H1 (cell line): Measurements from ENCODE around the gene NPHP4. TPM values are rescaled to one million over a fixed set of nuclear protein-coding genes. Genes with fewer than 3 reads are reported as not detected.

Experiments
- CTCF ChIA-PET: fragments of 300-600 bp; sonication (Branson Sonifier 250); formaldehyde crosslinking; loops from one replicate; lab custom pipeline; 2021; ENCODE audit not compliant: partially characterized antibody; lab: Charles Lee
- POLR2A ChIA-PET: fragments of 300-600 bp; sonication (Branson Sonifier 250); formaldehyde crosslinking; loops from one replicate; lab custom pipeline; 2021; ENCODE audit warnings: inconsistent platforms; ENCODE audit not compliant: partially characterized antibody; lab: Charles Lee
- DNase-seq, 2 experiments: peaks; one replicate each; pipeline versions ENCODE4 v3.0.0 to v3.0.0-alpha.2; 2010 to 2022; ENCODE audit warnings: low spot score in 2 of 2, low read depth in 1 of 2, mixed read lengths in 1 of 2
- FAIRE-seq: peaks from 2 replicates; lab custom pipeline; 2011; peaks lifted over from hg19 to GRCh38; lab: Jason Lieb, UNC
- H2AFZ ChIP-seq: 2 replicates; pipeline ENCODE4 v1.8.1; 2012; ENCODE audit warnings: low read length, inconsistent platforms
- H2AK5ac ChIP-seq: 2 replicates; pipeline ENCODE4 v1.6.1; 2013; ENCODE audit warnings: low read depth, low read length
- H2BK120ac ChIP-seq: replicated peaks from 2 replicates; pipeline ENCODE3; 2013; ENCODE audit warnings: low read depth, low read length, inconsistent platforms
- H2BK12ac ChIP-seq: 2 replicates; pipeline ENCODE4 v1.6.1; 2013; ENCODE audit warnings: low read depth, low read length
- H2BK15ac ChIP-seq: 2 replicates; pipeline ENCODE4 v1.6.1; 2013; ENCODE audit warnings: low read length
- H2BK20ac ChIP-seq: 2 replicates; pipeline ENCODE4 v1.6.1; 2013; ENCODE audit warnings: low read length
- H2BK5ac ChIP-seq: 2 replicates; pipeline ENCODE4 v1.6.1; 2013; ENCODE audit warnings: low read depth, low read length
- H3K14ac ChIP-seq: 2 replicates; pipeline ENCODE4 v1.6.1; 2013; ENCODE audit warnings: inconsistent platforms; ENCODE audit not compliant: insufficient read length
- H3K18ac ChIP-seq: 2 replicates; pipeline ENCODE4 v1.6.1; 2013; ENCODE audit warnings: low read length; ENCODE audit errors: extremely low read depth
- H3K23ac ChIP-seq: 2 replicates; pipeline ENCODE4 v1.6.1; 2013; ENCODE audit warnings: inconsistent platforms; ENCODE audit not compliant: insufficient read length
- H3K23me2 ChIP-seq: 2 replicates; pipeline ENCODE4 v1.6.1; 2013; ENCODE audit warnings: low read depth, low read length
- H3K27ac ChIP-seq: 2 replicates; pipeline ENCODE4 v1.6.1; 2011; ENCODE audit warnings: low read depth, low read length, inconsistent platforms
- H3K27me3 ChIP-seq, 4 experiments: replicated peaks in 1 of 4; 1 replicate in 1 of 4; 2 replicates in 3 of 4; pipeline versions ENCODE4 v1.6.1 to v1.8.1; 2011 to 2013; ENCODE audit warnings: low read length in 3 of 4, mild to moderate bottlenecking in 3 of 4, inconsistent platforms in 2 of 4, mixed read lengths in 2 of 4, moderate library complexity in 1 of 4; ENCODE audit not compliant: control insufficient read depth in 3 of 4, insufficient read depth in 3 of 4; ENCODE audit errors: extremely low read depth in 1 of 4
- H3K36me3 ChIP-seq, 4 experiments: 2 replicates each; pipeline versions ENCODE4 v1.6.1 to v1.8.1; 2011 to 2013; ENCODE audit warnings: mild to moderate bottlenecking in 4 of 4, low read length in 3 of 4, moderate library complexity in 2 of 4, control low read depth in 1 of 4, inconsistent platforms in 1 of 4; ENCODE audit not compliant: insufficient read depth in 4 of 4, control insufficient read depth in 2 of 4
- H3K4ac ChIP-seq: replicated peaks from 2 replicates; pipeline ENCODE3; 2013; ENCODE audit warnings: low read length, low read depth, mixed read lengths, inconsistent platforms; ENCODE audit not compliant: insufficient read length
- H3K4me1 ChIP-seq, 4 experiments: replicated peaks in 1 of 4; 1 replicate in 1 of 4; 2 replicates in 3 of 4; pipeline versions ENCODE4 v1.6.1 to v1.8.1; 2011 to 2013; ENCODE audit warnings: low read length in 3 of 4, inconsistent platforms in 2 of 4, mixed read lengths in 1 of 4; ENCODE audit not compliant: insufficient read depth in 4 of 4, control insufficient read depth in 3 of 4
- H3K4me2 ChIP-seq, 2 experiments: 2 replicates each; pipeline versions ENCODE4 v1.6.1 to v1.8.1; 2011 to 2013; ENCODE audit warnings: low read depth in 2 of 2, low read length in 2 of 2, control low read depth in 1 of 2, inconsistent platforms in 1 of 2, mild to moderate bottlenecking in 1 of 2; ENCODE audit not compliant: insufficient read depth in 1 of 2
- H3K4me3 ChIP-seq, 4 experiments: fragments of 200-600, 300-600 bp in 1 of 4; sonication (generic), shearing (Covaris generic), sonication (Bioruptor Twin) in 1 of 4; 2 replicates each; pipeline versions ENCODE4 v1.5.1 to v1.8.1; 2011 to 2016; ENCODE audit warnings: low read length in 4 of 4, low read depth in 3 of 4, control low read depth in 2 of 4, inconsistent platforms in 2 of 4, mild to moderate bottlenecking in 2 of 4, mixed read lengths in 1 of 4, moderate library complexity in 1 of 4; ENCODE audit not compliant: insufficient read depth in 2 of 4; ENCODE audit errors: extremely low read depth in 1 of 4
- H3K56ac ChIP-seq: replicated peaks from 2 replicates; pipeline ENCODE3; 2013; ENCODE audit warnings: low read depth, mild to moderate bottlenecking, mixed read lengths, low read length, inconsistent platforms; ENCODE audit not compliant: insufficient read length
- H3K79me1 ChIP-seq: 2 replicates; pipeline ENCODE4 v1.6.1; 2013; ENCODE audit warnings: low read depth, low read length, control low read depth
- H3K79me2 ChIP-seq, 2 experiments: 2 replicates each; pipeline versions ENCODE4 v1.6.1 to v1.8.1; 2012 to 2013; ENCODE audit warnings: low read length in 2 of 2, mild to moderate bottlenecking in 2 of 2, inconsistent platforms in 1 of 2; ENCODE audit not compliant: insufficient read depth in 2 of 2, control insufficient read depth in 1 of 2
- H3K9ac ChIP-seq, 4 experiments: replicated peaks in 1 of 4; 1 replicate in 1 of 4; 2 replicates in 3 of 4; pipeline versions ENCODE4 v1.6.1 to v1.8.1; 2011 to 2013; ENCODE audit warnings: low read depth in 3 of 4, low read length in 3 of 4, control low read depth in 2 of 4, mild to moderate bottlenecking in 2 of 4, moderate library complexity in 2 of 4, inconsistent platforms in 1 of 4; ENCODE audit errors: extremely low read depth in 1 of 4
- H3K9me3 ChIP-seq, 2 experiments: 2 replicates each; pipeline versions ENCODE4 v1.6.1 to v1.8.1; 2012 to 2013; ENCODE audit warnings: mild to moderate bottlenecking in 2 of 2, moderate library complexity in 2 of 2, control low read depth in 1 of 2, inconsistent platforms in 1 of 2, low read depth in 1 of 2, low read length in 1 of 2, mixed read lengths in 1 of 2; ENCODE audit not compliant: insufficient read depth in 2 of 2
- H4K20me1 ChIP-seq, 2 experiments: replicated peaks in 1 of 2; 2 replicates each; pipeline versions ENCODE3 to v1.8.1; 2011 to 2013; ENCODE audit warnings: inconsistent platforms in 2 of 2, low read length in 2 of 2, mild to moderate bottlenecking in 1 of 2; ENCODE audit not compliant: insufficient read depth in 2 of 2, control insufficient read depth in 1 of 2
- H4K5ac ChIP-seq: 2 replicates; pipeline ENCODE4 v1.6.1; 2013; ENCODE audit warnings: low read length, low read depth, mixed read lengths, inconsistent platforms; ENCODE audit not compliant: insufficient read length
- H4K8ac ChIP-seq: 2 replicates; pipeline ENCODE4 v1.8.0; 2013; ENCODE audit warnings: mild to moderate bottlenecking, moderate library complexity, low read length, inconsistent platforms; ENCODE audit not compliant: insufficient read depth; ENCODE audit errors: extremely low read depth
- H4K91ac ChIP-seq: replicated peaks from 2 replicates; pipeline ENCODE3; 2013; ENCODE audit warnings: low read length, mixed read lengths, inconsistent platforms; ENCODE audit not compliant: insufficient read length
- JUN ChIP-seq: IDR thresholded peaks from 2 replicates; pipeline ENCODE4 v1.6.1; 2011; ENCODE audit warnings: low read depth, mild to moderate bottlenecking, improper control_type of control experiment, low read length
- POU5F1 ChIP-seq: IDR thresholded peaks from 2 replicates; pipeline ENCODE4 v1.6.1; 2011; ENCODE audit warnings: low read depth, mild to moderate bottlenecking, low read length, moderate library complexity
- RXRA ChIP-seq: IDR thresholded peaks from 2 replicates; pipeline ENCODE4 v1.6.1; 2011; ENCODE audit warnings: low read depth, mild to moderate bottlenecking, low read length, moderate library complexity; ENCODE audit not compliant: insufficient read depth
- SIRT6 ChIP-seq: IDR thresholded peaks from one replicate; pipeline ENCODE4 v1.7.1; 2012; ENCODE audit warnings: low read length, inconsistent platforms
- WGBS, 2 experiments: shearing (Covaris generic) in 1 of 2; methylation state at CpG; one replicate each; pipeline versions ENCODE4 v1.1.6 to v1.1.7; 2013 to 2015; ENCODE audit warnings: low lambda C conversion rate in 2 of 2, mixed read lengths in 2 of 2, inconsistent platforms in 1 of 2, low coverage in 1 of 2, missing lambda C conversion rate in 1 of 2; ENCODE audit not compliant: insufficient replicate concordance in 2 of 2, insufficient coverage in 1 of 2, insufficient read length in 1 of 2; ENCODE audit errors: extremely low coverage in 1 of 2, missing lambda C conversion rate in 1 of 2; 5-methylcytosine and 5-hydroxymethylcytosine counted together
- polyA plus RNA-seq, 7 experiments: library from polyadenylated mRNA; depleted of rRNA in 3 of 7; stranded (reverse) in 5 of 7; unstranded in 2 of 7; fragments of >200 nt in 5 of 7; fragments of 200-250 nt in 2 of 7; gene quantifications; 1 replicate in 5 of 7; 2 replicates in 1 of 7; 4 replicates in 1 of 7; pipeline versions ENCODE4 v1.2.1 to v1.2.3, GENCODE V29; 2011 to 2013; ENCODE audit warnings: missing spikeins in 2 of 7, mixed read lengths in 2 of 7
- total RNA-seq: library from RNA; stranded (reverse); fragmentation: NEBNext Ultra II Directional; extraction: Animal tissue kit (Norgen Biotek cat#: 25700); gene quantifications from 2 replicates; pipeline ENCODE4 v1.2.1, GENCODE V29; 2021

Gene NPHP4
- total and polyA plus RNA-seq, 2 of the 8 experiments (the other 6 are each of a cell fraction or from before 2014, with no cell fraction given): 5.8 to 14.0 TPM

- H3K4me3 ChIP-seq: no peak overlapping the region
- no peak overlapping the region for H2BK120ac ChIP-seq
- H3K56ac ChIP-seq: no peak overlapping the region
- POLR2A ChIA-PET: no interaction called here
- no peak overlapping the region; the same call in 1 of the 2 replicates for H2BK20ac ChIP-seq
- H3K27ac ChIP-seq: no peak overlapping the region
- no peak overlapping the region for H4K91ac ChIP-seq
- no peak for TF ChIP-seq POU5F1
- TF ChIP-seq SIRT6: no peak
- TF ChIP-seq RXRA: no peak
- no peak for TF ChIP-seq JUN
- no peak overlapping the region for H3K18ac ChIP-seq
- no peak overlapping the region for H2BK15ac ChIP-seq
- 0 out of 2 replicates have a peak overlapping the region, but pooled peaks have one; percentile 62 for H4K8ac ChIP-seq
- peak overlapping the region; percentile 8; the same call in 1 of the 2 replicates for H2BK5ac ChIP-seq
- no peak overlapping the region for H2AFZ ChIP-seq
- CTCF ChIA-PET: interaction anchor here (0.6 to 8.8 kb wide), 10 partner anchors 9 to 399 kb away, joined by 3 to 41 read pairs (median 4); no protein-coding TSS in a partner anchor
- no peaks in the 10 kb centered on the region for H3K27me3 ChIP-seq
- no peak for FAIRE-seq
- no peak overlapping the region for H3K4ac ChIP-seq
- H3K23me2 ChIP-seq: no peaks in the 10 kb centered on the region
- peak in 1 of 2 experiments; percentile 42 for DNase-seq
- WGBS, 2 experiments: 92% methylated on average over 35 of the region's 35 CpGs; no CpG with 5 or more reads in 1 of the 2 experiments
- H3K4me2 ChIP-seq: no peak overlapping the region
- no peak overlapping the region for H3K14ac ChIP-seq
- H4K20me1 ChIP-seq: peaks cover 2 to 3% of the 10 kb centered on the region in 2 experiments
- H2AK5ac ChIP-seq: no peak overlapping the region
- 0 out of 7 replicates have a peak, but pooled peaks cover 0 to 3% (median 0%) of the 10 kb centered on the region in 4 experiments for H3K4me1 ChIP-seq
- H3K79me2 ChIP-seq: no peaks in the 10 kb centered on the region
- no peaks in the 10 kb centered on the region for H3K79me1 ChIP-seq
- H3K23ac ChIP-seq: no peak overlapping the region
- H3K9me3 ChIP-seq: no peaks in the 10 kb centered on the region
- peak overlapping the region; percentile 42; the same call in 1 of the 2 replicates for H2BK12ac ChIP-seq
- H3K36me3 ChIP-seq: no peaks in the 10 kb centered on the region; a peak in 2 of 8 replicates
- no peak overlapping the region for H4K5ac ChIP-seq
- no peak overlapping the region for H3K9ac ChIP-seq
Observed at GRCh38 chr1:5908461-5909375, 83.5 kb downstream of the NPHP4 start.
